ENCODE results near the gene OPTN.
"Not testable (repeated sequence)": the region's sequence is repeated elsewhere in the genome, so short reads cannot be mapped to it uniquely, and the experiment has no call there.

The OPTN gene

DNA sequence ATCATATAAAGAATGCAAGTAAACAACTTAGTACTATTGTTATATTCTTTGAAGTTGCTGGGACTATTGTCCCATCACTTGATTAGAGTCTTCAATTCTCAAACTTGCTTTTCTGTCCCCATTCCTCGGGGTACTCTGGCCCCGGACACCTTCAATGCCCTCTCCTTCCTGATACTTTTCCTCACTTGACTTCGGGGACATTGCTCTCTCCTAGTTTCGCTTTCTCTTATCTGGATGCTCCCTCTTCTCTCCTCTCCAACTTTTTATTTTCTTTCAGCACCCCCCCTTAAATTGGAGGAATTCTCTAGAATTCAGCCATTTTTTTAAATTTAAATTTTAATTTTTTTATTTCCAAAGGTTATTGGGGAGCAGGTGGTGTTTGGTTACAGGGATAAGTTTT, 10.6 kb upstream of the OPTN start:
- TF ChIP-seq Cebpa-rat (IDR thresholded peaks at IDR 0.05): no peak
- Histone ChIP-seq H4K20me1 (no peaks in the 10 kb centered on the region), H3K36me3 (no peaks in the 10 kb centered on the region), H3K9ac (no peak overlapping the region), H3K27ac (no peak overlapping the region), H3K4me3 (no peak overlapping the region), H3K4me2 (no peak overlapping the region), H3K4me1 (peaks cover 7% of the 10 kb centered on the region), H3K9me3 (peaks cover 36% of the 10 kb centered on the region), H3K27me3 (no peaks in the 10 kb centered on the region)

DNA sequence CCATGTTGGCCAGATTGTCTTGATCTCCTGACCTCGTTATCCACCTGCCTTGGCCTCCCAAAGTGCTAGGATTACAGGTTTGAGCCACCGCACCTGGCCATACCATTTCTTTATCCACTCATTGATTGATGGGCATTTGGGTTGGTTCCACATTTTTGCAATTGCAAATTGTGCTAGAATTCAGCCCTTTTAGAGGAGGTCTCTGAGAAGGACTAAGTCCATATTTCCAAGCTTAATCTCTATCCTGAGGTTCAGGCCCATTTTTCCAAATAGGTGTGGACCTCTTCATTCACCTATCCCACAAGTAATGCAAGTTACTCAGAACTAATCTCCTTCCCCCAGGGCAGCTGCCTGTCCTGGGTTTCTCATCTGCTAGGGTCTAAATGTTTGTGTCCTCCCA, 9.7 kb upstream of the OPTN start:
- no peaks in the 10 kb centered on the region for H3K36me3 ChIP-seq
- H3K9ac ChIP-seq: no peak overlapping the region

DNA sequence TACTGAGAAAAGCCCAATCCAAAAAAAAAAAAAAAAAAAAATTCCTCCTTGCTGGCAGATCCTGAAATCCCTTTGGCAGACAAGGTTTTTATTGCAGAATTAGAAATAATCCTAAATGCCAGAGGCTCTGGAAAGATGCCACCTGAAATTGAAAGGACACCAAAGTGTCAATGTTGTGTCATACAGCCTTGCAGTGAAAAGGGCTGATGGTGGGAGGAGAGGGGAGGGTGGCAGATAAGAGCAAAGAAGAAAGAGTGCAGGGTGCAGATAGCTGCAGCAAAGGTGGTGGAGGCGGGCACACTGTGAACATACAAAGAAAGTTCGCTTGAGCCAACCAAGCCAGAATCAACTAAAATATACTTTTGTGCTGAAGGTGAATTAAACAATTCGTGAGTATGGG, 8.2 kb upstream of the OPTN start:
- Histone ChIP-seq H4K20me1 (no peaks in the 10 kb centered on the region), H3K9ac (no peak overlapping the region), H3K9me3 (peaks cover 12% of the 10 kb centered on the region), H3K4me3 (no peak overlapping the region), H3K4me2 (no peak overlapping the region), H3K36me3 (no peaks in the 10 kb centered on the region), H3K4me1 (peaks cover 7% of the 10 kb centered on the region), H3K27ac (no peak overlapping the region), H3K27me3 (no peaks in the 10 kb centered on the region)
- TF ChIP-seq Cebpa-rat (IDR thresholded peaks at IDR 0.05): no peak

More for the DNA sequence above, 9.7 kb upstream of the OPTN start:
- Histone ChIP-seq H3K4me3 (no peak overlapping the region), H3K4me2 (no peak overlapping the region), H3K9me3 (peaks cover 26% of the 10 kb centered on the region), H3K27ac (no peak overlapping the region), H3K27me3 (no peaks in the 10 kb centered on the region), H4K20me1 (no peaks in the 10 kb centered on the region), H3K4me1 (peaks cover 7% of the 10 kb centered on the region)
- TF ChIP-seq Cebpa-rat (IDR thresholded peaks at IDR 0.05): no peak

DNA sequence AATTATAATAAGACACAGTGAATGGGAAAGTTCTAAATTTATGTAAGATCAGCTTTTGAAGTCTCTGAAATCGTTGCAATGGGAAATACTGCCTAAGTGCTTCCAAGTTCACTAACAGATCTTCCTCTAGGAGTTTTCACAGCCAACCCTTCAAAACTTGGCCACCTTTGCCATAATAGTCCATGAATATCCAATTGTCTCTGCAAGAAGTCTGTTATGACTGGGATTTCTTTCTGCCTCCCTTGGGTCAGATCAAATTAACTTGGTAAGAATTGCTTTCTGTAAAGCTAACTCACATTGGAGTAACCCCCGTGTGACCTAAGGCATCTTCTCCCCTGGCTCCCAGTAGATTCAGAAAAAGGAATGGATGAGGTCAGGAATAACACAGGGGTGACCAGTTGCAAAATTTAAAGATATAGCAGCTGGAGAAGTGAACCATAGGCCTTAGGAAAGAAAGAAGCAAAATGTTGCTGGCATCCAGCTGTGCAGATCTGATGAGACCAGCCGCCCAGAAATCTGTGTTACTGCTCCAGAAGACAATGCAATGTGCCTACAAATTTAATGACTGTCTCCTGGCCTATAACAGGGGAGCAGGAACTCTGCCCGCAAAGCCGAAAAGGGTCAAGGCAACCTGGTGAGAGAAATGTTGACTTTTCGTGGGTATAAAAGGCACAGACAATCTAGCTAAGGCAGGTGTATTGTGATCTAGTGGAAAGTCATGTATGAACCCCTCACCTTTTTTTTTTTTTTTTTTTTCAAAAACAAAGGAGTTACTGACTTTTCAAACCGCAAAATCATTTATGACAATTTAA, 7.5 kb upstream of the OPTN start:
- Histone ChIP-seq H3K4me1 (peaks cover 7% of the 10 kb centered on the region), H3K4me2 (no peak overlapping the region), H3K27me3 (no peaks in the 10 kb centered on the region), H3K4me3 (no peak overlapping the region), H3K36me3 (no peaks in the 10 kb centered on the region), H4K20me1 (no peaks in the 10 kb centered on the region), H3K9me3 (peaks cover 12% of the 10 kb centered on the region), H3K27ac (no peak overlapping the region), H3K9ac (no peak overlapping the region)
- TF ChIP-seq Cebpa-rat (IDR thresholded peaks at IDR 0.05): no peak

DNA sequence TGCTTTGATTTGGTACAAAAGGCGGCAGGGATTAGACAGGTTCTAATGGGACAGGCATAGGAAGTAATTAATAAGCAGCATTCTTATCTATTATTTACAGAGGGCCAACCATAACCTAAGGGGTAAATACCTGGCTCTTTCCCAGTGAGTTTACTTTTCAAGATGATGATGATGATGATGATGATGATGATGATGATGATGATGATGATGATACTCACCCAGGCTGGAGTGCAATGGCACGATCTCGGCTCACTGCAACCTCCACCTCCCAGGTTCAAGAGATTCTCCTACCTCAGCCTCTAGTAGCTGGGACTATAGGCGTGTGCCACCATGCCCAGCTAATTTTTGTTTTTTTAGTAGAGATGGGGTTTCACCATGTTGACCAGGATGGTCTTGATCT, 5.9 kb upstream of the OPTN start:
- H3K4me3 ChIP-seq, H3K36me3 ChIP-seq, H3K27me3 ChIP-seq, H3K27ac ChIP-seq, H3K4me1 ChIP-seq, H3K4me2 ChIP-seq, H3K9ac ChIP-seq, H4K20me1 ChIP-seq: not testable (repeated sequence)
- H3K9me3 ChIP-seq: peaks cover 12% of the 10 kb centered on the region

DNA sequence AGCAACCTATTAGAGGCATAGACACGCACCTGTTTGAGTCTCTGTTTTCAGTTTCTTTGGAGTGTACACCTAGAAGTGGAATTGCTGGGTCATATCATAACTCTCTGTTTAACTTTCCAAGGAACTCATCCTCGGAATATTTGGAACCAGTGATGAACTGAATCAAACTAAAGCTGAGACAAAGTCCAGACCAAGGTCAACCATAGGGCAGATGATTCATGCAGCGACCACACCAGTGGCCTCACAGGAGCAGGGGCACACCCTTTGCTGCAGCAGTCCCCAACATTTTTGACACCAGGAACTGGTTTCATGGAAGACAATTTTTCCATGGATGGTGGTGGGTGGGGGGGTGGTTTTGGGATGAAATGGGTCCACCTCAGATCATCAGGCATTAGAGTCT, 4.9 kb upstream of the OPTN start:
- Histone ChIP-seq H3K4me1 (peaks cover 5% of the 10 kb centered on the region; the same call in 1 of the 2 replicates), H3K27me3 (no peaks in the 10 kb centered on the region), H3K27ac (no peak overlapping the region), H3K4me3 (no peak overlapping the region), H4K20me1 (no peaks in the 10 kb centered on the region), H3K9ac (no peak overlapping the region), H3K36me3 (no peaks in the 10 kb centered on the region), H3K9me3 (peaks cover 12% of the 10 kb centered on the region), H3K4me2 (no peak overlapping the region)
- no peak for TF ChIP-seq Cebpa-rat (IDR thresholded peaks at IDR 0.05)

DNA sequence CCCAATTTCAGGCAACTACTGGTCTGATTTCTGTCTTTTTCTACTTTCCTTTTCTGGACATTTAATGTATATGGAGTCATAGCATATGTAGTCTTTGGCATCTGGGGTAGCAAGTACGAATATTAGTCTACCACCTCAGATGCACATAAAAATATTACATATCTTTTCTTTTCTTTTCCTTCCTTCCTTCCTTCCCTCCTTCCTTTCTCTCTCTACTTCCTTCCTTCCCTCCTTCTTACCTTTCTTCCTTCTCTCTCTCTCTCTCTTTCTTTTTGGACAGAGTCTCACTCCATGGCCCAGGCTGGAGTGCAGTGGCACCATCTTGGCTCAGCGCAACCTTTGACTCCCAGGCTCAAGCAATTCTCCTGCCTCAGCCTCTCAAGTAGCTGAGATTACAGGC, 4.0 kb upstream of the OPTN start:
- no peaks in the 10 kb centered on the region for H3K27me3 ChIP-seq
- no peaks in the 10 kb centered on the region for H4K20me1 ChIP-seq
- H3K9ac ChIP-seq: no peak overlapping the region
- H3K9me3 ChIP-seq: peaks cover 12% of the 10 kb centered on the region
- H3K4me3 ChIP-seq: no peak overlapping the region
- H3K27ac ChIP-seq: no peak overlapping the region
- no peaks in the 10 kb centered on the region for H3K36me3 ChIP-seq
- no peak overlapping the region for H3K4me2 ChIP-seq
- TF ChIP-seq Cebpa-rat (IDR thresholded peaks at IDR 0.05): no peak
- peaks cover 10% of the 10 kb centered on the region for H3K4me1 ChIP-seq

DNA sequence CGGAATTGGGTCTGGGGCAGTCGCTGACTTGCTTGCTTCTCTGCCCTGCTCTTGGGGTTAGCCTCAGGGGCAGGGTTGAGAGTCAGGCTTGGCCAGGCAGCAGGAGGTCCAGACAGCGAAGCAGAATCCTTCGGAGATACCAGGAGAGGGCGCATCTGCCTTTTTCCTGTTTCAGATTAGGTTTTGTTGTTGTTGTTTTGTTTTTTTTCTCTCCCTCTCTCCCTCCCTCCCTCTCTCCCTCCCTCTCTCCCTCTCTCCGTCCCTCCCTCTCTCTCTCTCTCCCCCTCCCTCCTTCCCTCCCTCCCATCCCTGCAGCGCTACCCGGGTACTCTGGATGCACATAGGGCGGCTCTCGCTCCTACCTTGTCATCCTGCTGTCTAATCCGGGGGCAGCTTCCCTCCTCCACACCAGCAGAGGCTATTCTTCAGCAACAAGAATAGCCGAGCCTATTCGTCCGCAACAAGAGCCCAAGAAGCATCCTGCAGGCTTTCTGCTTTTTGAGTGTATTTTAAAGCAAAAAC, 758 bp upstream of the OPTN start:
- peak overlapping the region; percentile 64 for H3K9ac ChIP-seq
- H3K27ac ChIP-seq: peak overlapping the region; percentile 53; the same call in 1 of the 2 replicates
- TF ChIP-seq Cebpa-rat (IDR thresholded peaks at IDR 0.05): no peak

DNA sequence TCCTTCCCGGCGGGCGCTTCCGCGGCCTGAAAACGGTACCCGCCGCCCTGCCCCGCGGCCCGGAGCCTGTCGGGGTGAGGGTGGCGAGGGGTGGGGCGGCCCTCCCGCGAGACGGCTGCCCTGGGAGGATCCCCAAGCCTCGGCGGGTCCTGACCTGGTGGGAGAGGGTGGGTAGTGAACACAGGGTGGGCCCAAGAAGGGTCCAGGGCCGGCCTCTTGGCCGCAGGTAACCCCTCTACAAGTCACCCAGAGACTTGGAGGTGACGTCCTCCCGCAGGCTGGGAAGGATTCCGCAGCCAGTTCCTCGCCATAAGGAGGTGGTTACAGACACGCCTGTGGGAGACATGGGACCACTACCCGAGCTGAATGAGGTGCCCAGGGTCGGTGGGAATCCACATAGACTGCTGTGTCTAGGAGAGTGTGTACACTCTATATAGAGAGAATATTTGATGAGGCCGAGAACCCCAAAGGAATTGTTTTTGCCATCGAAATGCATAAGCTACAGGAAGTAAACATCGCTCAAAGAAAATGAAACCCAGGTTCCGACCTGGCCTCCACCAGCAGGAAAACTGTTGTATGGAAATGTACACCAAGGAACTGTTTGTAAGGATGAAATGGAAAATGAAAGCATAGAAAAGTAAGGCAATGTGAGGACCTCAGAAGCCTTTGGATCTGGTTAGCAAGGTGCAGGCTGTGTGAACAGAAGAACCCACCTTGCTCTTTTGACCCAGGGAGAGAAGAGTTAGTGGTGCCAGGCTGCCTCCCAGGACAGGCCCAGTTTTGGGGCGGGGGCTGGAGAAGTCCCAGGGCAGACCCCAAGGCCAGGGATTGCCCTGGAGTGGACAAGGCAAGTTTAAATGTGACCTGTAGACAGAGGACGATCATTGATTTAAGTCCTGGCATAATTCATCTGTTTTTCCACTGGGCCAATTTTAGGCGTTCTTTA, 659 bp downstream of the OPTN start:
- H4K20me1 ChIP-seq: no peaks in the 10 kb centered on the region; the same call in 1 of the 2 replicates
- peak overlapping the region; percentile 92 for H3K4me3 ChIP-seq
- H3K9ac ChIP-seq: peak overlapping the region; percentile 79
- no peak for TF ChIP-seq Cebpa-rat (IDR thresholded peaks at IDR 0.05)
- no peaks in the 10 kb centered on the region for H3K36me3 ChIP-seq
- no peaks in the 10 kb centered on the region for H3K27me3 ChIP-seq
- H3K9me3 ChIP-seq: no peaks in the 10 kb centered on the region
- peaks cover 13% of the 10 kb centered on the region for H3K4me1 ChIP-seq
- peak overlapping the region; percentile 53 for H3K27ac ChIP-seq
- peak overlapping the region; percentile 88 for H3K4me2 ChIP-seq

More for the DNA sequence above, 758 bp upstream of the OPTN start:
- Histone ChIP-seq H3K4me1 (peaks cover 13% of the 10 kb centered on the region), H3K4me2 (peak overlapping the region; percentile 75), H3K9me3 (no peaks in the 10 kb centered on the region), H3K36me3 (no peaks in the 10 kb centered on the region), H3K4me3 (peak overlapping the region; percentile 92), H3K27me3 (no peaks in the 10 kb centered on the region), H4K20me1 (no peaks in the 10 kb centered on the region; the same call in 1 of the 2 replicates)

Measured in BLaER1 (cell line).